H1 (cell line): ENCODE results near the gene CTNNA3. TPM values are rescaled to one million over a fixed set of nuclear protein-coding genes. Genes with fewer than 3 reads are reported as not detected.

ENCODE experiments used
- CTCF ChIA-PET: fragments of 300-600 bp; sonication (Branson Sonifier 250); formaldehyde crosslinking; loops from one replicate; lab custom pipeline; 2021; ENCODE audit not compliant: partially characterized antibody; lab: Charles Lee
- POLR2A ChIA-PET: fragments of 300-600 bp; sonication (Branson Sonifier 250); formaldehyde crosslinking; loops from one replicate; lab custom pipeline; 2021; ENCODE audit warnings: inconsistent platforms; ENCODE audit not compliant: partially characterized antibody; lab: Charles Lee
- DNase-seq, 2 experiments: peaks; one replicate each; pipeline versions ENCODE4 v3.0.0 to v3.0.0-alpha.2; 2010 to 2022; ENCODE audit warnings: low spot score in 2 of 2, low read depth in 1 of 2, mixed read lengths in 1 of 2
- FAIRE-seq: peaks from 2 replicates; lab custom pipeline; 2011; peaks lifted over from hg19 to GRCh38; lab: Jason Lieb, UNC
- H2AFZ ChIP-seq: 2 replicates; pipeline ENCODE4 v1.8.1; 2012; ENCODE audit warnings: low read length, inconsistent platforms
- H2AK5ac ChIP-seq: 2 replicates; pipeline ENCODE4 v1.6.1; 2013; ENCODE audit warnings: low read depth, low read length
- H2BK120ac ChIP-seq: replicated peaks from 2 replicates; pipeline ENCODE3; 2013; ENCODE audit warnings: low read depth, low read length, inconsistent platforms
- H2BK12ac ChIP-seq: 2 replicates; pipeline ENCODE4 v1.6.1; 2013; ENCODE audit warnings: low read depth, low read length
- H2BK15ac ChIP-seq: 2 replicates; pipeline ENCODE4 v1.6.1; 2013; ENCODE audit warnings: low read length
- H2BK20ac ChIP-seq: 2 replicates; pipeline ENCODE4 v1.6.1; 2013; ENCODE audit warnings: low read length
- H2BK5ac ChIP-seq: 2 replicates; pipeline ENCODE4 v1.6.1; 2013; ENCODE audit warnings: low read depth, low read length
- H3K14ac ChIP-seq: 2 replicates; pipeline ENCODE4 v1.6.1; 2013; ENCODE audit warnings: inconsistent platforms; ENCODE audit not compliant: insufficient read length
- H3K18ac ChIP-seq: 2 replicates; pipeline ENCODE4 v1.6.1; 2013; ENCODE audit warnings: low read length; ENCODE audit errors: extremely low read depth
- H3K23ac ChIP-seq: 2 replicates; pipeline ENCODE4 v1.6.1; 2013; ENCODE audit warnings: inconsistent platforms; ENCODE audit not compliant: insufficient read length
- H3K23me2 ChIP-seq: 2 replicates; pipeline ENCODE4 v1.6.1; 2013; ENCODE audit warnings: low read depth, low read length
- H3K27ac ChIP-seq: 2 replicates; pipeline ENCODE4 v1.6.1; 2011; ENCODE audit warnings: low read depth, low read length, inconsistent platforms
- H3K27me3 ChIP-seq, 4 experiments: replicated peaks in 1 of 4; 1 replicate in 1 of 4; 2 replicates in 3 of 4; pipeline versions ENCODE4 v1.6.1 to v1.8.1; 2011 to 2013; ENCODE audit warnings: low read length in 3 of 4, mild to moderate bottlenecking in 3 of 4, inconsistent platforms in 2 of 4, mixed read lengths in 2 of 4, moderate library complexity in 1 of 4; ENCODE audit not compliant: control insufficient read depth in 3 of 4, insufficient read depth in 3 of 4; ENCODE audit errors: extremely low read depth in 1 of 4
- H3K36me3 ChIP-seq, 4 experiments: 2 replicates each; pipeline versions ENCODE4 v1.6.1 to v1.8.1; 2011 to 2013; ENCODE audit warnings: mild to moderate bottlenecking in 4 of 4, low read length in 3 of 4, moderate library complexity in 2 of 4, control low read depth in 1 of 4, inconsistent platforms in 1 of 4; ENCODE audit not compliant: insufficient read depth in 4 of 4, control insufficient read depth in 2 of 4
- H3K4ac ChIP-seq: replicated peaks from 2 replicates; pipeline ENCODE3; 2013; ENCODE audit warnings: low read length, low read depth, mixed read lengths, inconsistent platforms; ENCODE audit not compliant: insufficient read length
- H3K4me1 ChIP-seq, 4 experiments: replicated peaks in 1 of 4; 1 replicate in 1 of 4; 2 replicates in 3 of 4; pipeline versions ENCODE4 v1.6.1 to v1.8.1; 2011 to 2013; ENCODE audit warnings: low read length in 3 of 4, inconsistent platforms in 2 of 4, mixed read lengths in 1 of 4; ENCODE audit not compliant: insufficient read depth in 4 of 4, control insufficient read depth in 3 of 4
- H3K4me2 ChIP-seq, 2 experiments: 2 replicates each; pipeline versions ENCODE4 v1.6.1 to v1.8.1; 2011 to 2013; ENCODE audit warnings: low read depth in 2 of 2, low read length in 2 of 2, control low read depth in 1 of 2, inconsistent platforms in 1 of 2, mild to moderate bottlenecking in 1 of 2; ENCODE audit not compliant: insufficient read depth in 1 of 2
- H3K4me3 ChIP-seq, 4 experiments: fragments of 200-600, 300-600 bp in 1 of 4; sonication (generic), shearing (Covaris generic), sonication (Bioruptor Twin) in 1 of 4; 2 replicates each; pipeline versions ENCODE4 v1.5.1 to v1.8.1; 2011 to 2016; ENCODE audit warnings: low read length in 4 of 4, low read depth in 3 of 4, control low read depth in 2 of 4, inconsistent platforms in 2 of 4, mild to moderate bottlenecking in 2 of 4, mixed read lengths in 1 of 4, moderate library complexity in 1 of 4; ENCODE audit not compliant: insufficient read depth in 2 of 4; ENCODE audit errors: extremely low read depth in 1 of 4
- H3K56ac ChIP-seq: replicated peaks from 2 replicates; pipeline ENCODE3; 2013; ENCODE audit warnings: low read depth, mild to moderate bottlenecking, mixed read lengths, low read length, inconsistent platforms; ENCODE audit not compliant: insufficient read length
- H3K79me1 ChIP-seq: 2 replicates; pipeline ENCODE4 v1.6.1; 2013; ENCODE audit warnings: low read depth, low read length, control low read depth
- H3K79me2 ChIP-seq, 2 experiments: 2 replicates each; pipeline versions ENCODE4 v1.6.1 to v1.8.1; 2012 to 2013; ENCODE audit warnings: low read length in 2 of 2, mild to moderate bottlenecking in 2 of 2, inconsistent platforms in 1 of 2; ENCODE audit not compliant: insufficient read depth in 2 of 2, control insufficient read depth in 1 of 2
- H3K9ac ChIP-seq, 4 experiments: replicated peaks in 1 of 4; 1 replicate in 1 of 4; 2 replicates in 3 of 4; pipeline versions ENCODE4 v1.6.1 to v1.8.1; 2011 to 2013; ENCODE audit warnings: low read depth in 3 of 4, low read length in 3 of 4, control low read depth in 2 of 4, mild to moderate bottlenecking in 2 of 4, moderate library complexity in 2 of 4, inconsistent platforms in 1 of 4; ENCODE audit errors: extremely low read depth in 1 of 4
- H3K9me3 ChIP-seq, 2 experiments: 2 replicates each; pipeline versions ENCODE4 v1.6.1 to v1.8.1; 2012 to 2013; ENCODE audit warnings: mild to moderate bottlenecking in 2 of 2, moderate library complexity in 2 of 2, control low read depth in 1 of 2, inconsistent platforms in 1 of 2, low read depth in 1 of 2, low read length in 1 of 2, mixed read lengths in 1 of 2; ENCODE audit not compliant: insufficient read depth in 2 of 2
- H4K20me1 ChIP-seq, 2 experiments: replicated peaks in 1 of 2; 2 replicates each; pipeline versions ENCODE3 to v1.8.1; 2011 to 2013; ENCODE audit warnings: inconsistent platforms in 2 of 2, low read length in 2 of 2, mild to moderate bottlenecking in 1 of 2; ENCODE audit not compliant: insufficient read depth in 2 of 2, control insufficient read depth in 1 of 2
- H4K5ac ChIP-seq: 2 replicates; pipeline ENCODE4 v1.6.1; 2013; ENCODE audit warnings: low read length, low read depth, mixed read lengths, inconsistent platforms; ENCODE audit not compliant: insufficient read length
- H4K8ac ChIP-seq: 2 replicates; pipeline ENCODE4 v1.8.0; 2013; ENCODE audit warnings: mild to moderate bottlenecking, moderate library complexity, low read length, inconsistent platforms; ENCODE audit not compliant: insufficient read depth; ENCODE audit errors: extremely low read depth
- H4K91ac ChIP-seq: replicated peaks from 2 replicates; pipeline ENCODE3; 2013; ENCODE audit warnings: low read length, mixed read lengths, inconsistent platforms; ENCODE audit not compliant: insufficient read length
- GABPA ChIP-seq: IDR thresholded peaks from 2 replicates; pipeline ENCODE4 v1.6.1; 2011; ENCODE audit warnings: mild to moderate bottlenecking, low read length, moderate library complexity, borderline replicate concordance; ENCODE audit not compliant: insufficient read depth
- NRF1 ChIP-seq: IDR thresholded peaks from 2 replicates; pipeline ENCODE4 v1.6.1; 2011; ENCODE audit warnings: mild to moderate bottlenecking, low read depth, low read length, improper control_type of control experiment
- SAP30 ChIP-seq: fragments of 300-600 bp; sonication (generic); IDR thresholded peaks from 2 replicates; pipeline ENCODE4 v1.7.1; 2012; ENCODE audit warnings: low read length, moderate library complexity, mild to moderate bottlenecking, inconsistent platforms; ENCODE audit not compliant: insufficient read depth, insufficient replicate concordance
- WGBS, 2 experiments: shearing (Covaris generic) in 1 of 2; methylation state at CpG; one replicate each; pipeline versions ENCODE4 v1.1.6 to v1.1.7; 2013 to 2015; ENCODE audit warnings: low lambda C conversion rate in 2 of 2, mixed read lengths in 2 of 2, inconsistent platforms in 1 of 2, low coverage in 1 of 2, missing lambda C conversion rate in 1 of 2; ENCODE audit not compliant: insufficient replicate concordance in 2 of 2, insufficient coverage in 1 of 2, insufficient read length in 1 of 2; ENCODE audit errors: extremely low coverage in 1 of 2, missing lambda C conversion rate in 1 of 2; 5-methylcytosine and 5-hydroxymethylcytosine counted together
- polyA plus RNA-seq, 7 experiments: library from polyadenylated mRNA; depleted of rRNA in 3 of 7; stranded (reverse) in 5 of 7; unstranded in 2 of 7; fragments of >200 nt in 5 of 7; fragments of 200-250 nt in 2 of 7; gene quantifications; 1 replicate in 5 of 7; 2 replicates in 1 of 7; 4 replicates in 1 of 7; pipeline versions ENCODE4 v1.2.1 to v1.2.3, GENCODE V29; 2011 to 2013; ENCODE audit warnings: missing spikeins in 2 of 7, mixed read lengths in 2 of 7
- total RNA-seq: library from RNA; stranded (reverse); fragmentation: NEBNext Ultra II Directional; extraction: Animal tissue kit (Norgen Biotek cat#: 25700); gene quantifications from 2 replicates; pipeline ENCODE4 v1.2.1, GENCODE V29; 2021

CTNNA3 gene
- total and polyA plus RNA-seq, 2 of the 8 experiments (the other 6 are each of a cell fraction or from before 2014, with no cell fraction given) = 1.3 to 1.5 TPM

GRCh38 chr10:66958466-66958865 is 737.5 kb downstream of the CTNNA3 start:
- FAIRE-seq = no peak
- TF ChIP-seq GABPA (no peak), SAP30 (no peak), NRF1 (no peak)
- H3K27ac ChIP-seq = no peak overlapping the region
- POLR2A ChIA-PET = no interaction called here
- no peak overlapping the region for H2AFZ ChIP-seq
- no peak overlapping the region for H2AK5ac ChIP-seq
- H3K4me1 ChIP-seq = no peaks in the 10 kb centered on the region
- no peak overlapping the region for H3K56ac ChIP-seq
- H3K9me3 ChIP-seq = no peaks in the 10 kb centered on the region
- no peak overlapping the region for H3K9ac ChIP-seq
- 91% methylated on average over 2 of the region's 2 CpGs; no CpG with 5 or more reads in 1 of the 2 experiments for WGBS, 2 experiments
- no peak overlapping the region for H2BK120ac ChIP-seq
- DNase-seq = no peak
- H3K4me2 ChIP-seq = no peak overlapping the region
- no peaks in the 10 kb centered on the region for H3K27me3 ChIP-seq
- no peak overlapping the region for H4K91ac ChIP-seq
- no peak overlapping the region for H2BK5ac ChIP-seq
- no peaks in the 10 kb centered on the region for H3K79me1 ChIP-seq
- H3K18ac ChIP-seq = no peak overlapping the region
- no peak overlapping the region for H3K23ac ChIP-seq
- no peaks in the 10 kb centered on the region for H3K79me2 ChIP-seq
- H4K8ac ChIP-seq = no peak overlapping the region
- H2BK15ac ChIP-seq = no peak overlapping the region
- CTCF ChIA-PET = interaction anchor here (1.1 kb wide), 1 partner anchor 8 kb away, joined by 3 read pairs; no protein-coding TSS in a partner anchor
- H3K4me3 ChIP-seq = no peak overlapping the region
- no peaks in the 10 kb centered on the region for H3K36me3 ChIP-seq
- no peak overlapping the region for H3K14ac ChIP-seq
- H3K23me2 ChIP-seq = no peaks in the 10 kb centered on the region
- H3K4ac ChIP-seq = no peak overlapping the region
- no peak overlapping the region for H2BK20ac ChIP-seq
- H2BK12ac ChIP-seq = no peak overlapping the region
- no peak overlapping the region for H4K5ac ChIP-seq
- no peaks in the 10 kb centered on the region for H4K20me1 ChIP-seq
